Ureter (tissue), 1 donor: ENCODE results near the gene SLC12A9. TPM values are rescaled to one million over a fixed set of nuclear protein-coding genes. Genes with fewer than 3 reads are reported as not detected.
"Not testable (repeated sequence)": the region's sequence is repeated elsewhere in the genome, so short reads cannot be mapped to it uniquely, and the experiment has no call there.

Experiments used
- DNase-seq: peaks from one replicate; pipeline ENCODE4 v3.0.0-alpha.2; 2020; ENCODE audit warnings: low spot score
- total RNA-seq: library from RNA; stranded (reverse); gene quantifications from one replicate; pipeline ENCODE4 v1.2.4, GENCODE V29; 2023
- donor health status: DM: yes; HTN: yes; CAD: no.

The SLC12A9 gene, protein sequence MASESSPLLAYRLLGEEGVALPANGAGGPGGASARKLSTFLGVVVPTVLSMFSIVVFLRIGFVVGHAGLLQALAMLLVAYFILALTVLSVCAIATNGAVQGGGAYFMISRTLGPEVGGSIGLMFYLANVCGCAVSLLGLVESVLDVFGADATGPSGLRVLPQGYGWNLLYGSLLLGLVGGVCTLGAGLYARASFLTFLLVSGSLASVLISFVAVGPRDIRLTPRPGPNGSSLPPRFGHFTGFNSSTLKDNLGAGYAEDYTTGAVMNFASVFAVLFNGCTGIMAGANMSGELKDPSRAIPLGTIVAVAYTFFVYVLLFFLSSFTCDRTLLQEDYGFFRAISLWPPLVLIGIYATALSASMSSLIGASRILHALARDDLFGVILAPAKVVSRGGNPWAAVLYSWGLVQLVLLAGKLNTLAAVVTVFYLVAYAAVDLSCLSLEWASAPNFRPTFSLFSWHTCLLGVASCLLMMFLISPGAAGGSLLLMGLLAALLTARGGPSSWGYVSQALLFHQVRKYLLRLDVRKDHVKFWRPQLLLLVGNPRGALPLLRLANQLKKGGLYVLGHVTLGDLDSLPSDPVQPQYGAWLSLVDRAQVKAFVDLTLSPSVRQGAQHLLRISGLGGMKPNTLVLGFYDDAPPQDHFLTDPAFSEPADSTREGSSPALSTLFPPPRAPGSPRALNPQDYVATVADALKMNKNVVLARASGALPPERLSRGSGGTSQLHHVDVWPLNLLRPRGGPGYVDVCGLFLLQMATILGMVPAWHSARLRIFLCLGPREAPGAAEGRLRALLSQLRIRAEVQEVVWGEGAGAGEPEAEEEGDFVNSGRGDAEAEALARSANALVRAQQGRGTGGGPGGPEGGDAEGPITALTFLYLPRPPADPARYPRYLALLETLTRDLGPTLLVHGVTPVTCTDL
- total RNA-seq = 41.9 TPM

DNA sequence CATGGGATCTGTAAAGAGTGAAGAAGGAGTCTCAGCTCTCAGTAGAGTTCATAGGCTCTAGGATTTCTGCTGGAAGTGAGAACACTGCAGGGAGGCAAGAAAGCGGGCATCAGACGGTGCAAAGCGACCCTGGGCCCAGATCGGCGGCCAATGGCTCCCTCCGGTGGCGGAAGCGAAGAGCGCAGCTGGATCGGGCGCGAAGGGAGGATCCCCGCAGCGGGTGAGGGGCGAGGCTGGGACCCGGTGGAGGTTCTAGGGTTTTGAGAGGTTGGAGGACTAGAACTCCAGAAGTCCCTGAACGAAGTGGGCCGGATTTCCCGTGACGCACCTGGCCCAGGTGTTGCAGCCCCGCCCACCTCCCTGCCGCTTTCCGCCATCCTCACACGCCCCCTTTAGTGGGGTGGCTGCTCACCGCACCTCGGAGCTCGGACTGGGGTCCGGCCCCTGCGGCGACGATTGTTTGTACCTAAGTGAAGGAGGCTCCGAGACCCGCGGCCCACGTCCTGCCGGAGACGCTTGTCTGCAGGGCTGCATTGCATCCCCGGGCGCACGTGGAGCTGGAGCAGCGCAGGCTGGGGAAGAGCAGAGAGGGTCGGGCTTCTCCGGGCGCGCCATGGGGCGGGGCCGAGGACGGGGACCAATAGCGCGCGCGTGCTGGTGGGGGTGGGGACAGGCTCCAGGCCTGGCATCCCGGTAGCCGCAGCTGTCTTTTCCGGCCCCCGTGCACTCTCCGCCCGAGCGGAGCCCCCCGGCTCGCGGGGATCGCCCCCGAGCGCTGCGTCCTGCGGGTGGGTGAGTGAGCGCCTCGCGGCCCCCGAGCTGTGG is at the start of gene SLC12A9:
SLC12A9 (plus strand) TSS at position 666 of the 825 bp plus-strand sequence. CDS start 1,485 bp downstream, outside the sequence.
- DNase-seq = peak; percentile 93

- no peak for DNase-seq
These were observed 49.6 kb upstream of the SLC12A9 start for GRCh38 chr7:100802951-100803350.

- DNase-seq = peak; percentile 93
These were observed 48.9 kb upstream of the SLC12A9 start for GRCh38 chr7:100803398-100804161.

GRCh38 chr7:100804681-100805431 is 47.7 kb upstream of the SLC12A9 start:
- no peak for DNase-seq

DNA sequence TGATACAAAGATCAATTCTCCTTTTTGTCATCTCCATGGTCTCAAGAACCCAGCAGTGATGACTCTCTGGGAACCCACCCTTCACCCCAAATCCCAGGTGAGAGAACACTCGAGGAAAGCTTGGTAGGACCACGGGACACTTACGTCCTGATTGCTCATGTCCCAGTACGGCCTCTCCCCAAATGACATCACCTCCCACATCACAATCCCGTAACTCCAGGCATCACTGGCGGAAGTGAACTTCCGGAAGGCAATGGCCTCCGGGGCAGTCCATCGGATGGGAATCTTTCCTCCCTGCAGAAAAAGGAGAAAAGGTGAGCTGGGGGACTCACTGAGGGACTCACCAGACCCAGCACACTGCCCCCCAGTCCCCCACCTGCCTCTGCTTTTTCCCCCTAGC is 46.2 kb upstream of the SLC12A9 start:
- DNase-seq = no peak

DNA sequence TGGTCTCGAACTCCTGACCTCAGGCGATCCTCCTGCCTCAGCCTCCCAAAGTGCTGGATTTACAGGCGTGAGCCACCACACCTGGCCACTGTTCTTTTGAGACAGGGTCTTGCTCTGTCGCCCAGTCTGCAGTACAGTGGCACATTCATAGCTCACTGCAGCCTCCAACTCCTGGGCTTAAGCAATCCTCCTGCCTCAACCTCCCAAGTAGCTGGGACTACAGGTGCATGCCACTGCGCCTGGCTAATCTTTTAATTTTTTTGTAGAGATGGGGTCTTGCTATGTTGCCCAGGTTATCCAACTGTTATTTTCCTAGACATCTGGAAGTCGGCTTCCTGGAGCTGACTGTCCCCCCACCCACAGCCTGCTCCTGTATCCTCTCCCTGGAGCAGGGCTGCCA is 45.6 kb upstream of the SLC12A9 start:
- DNase-seq = not testable (repeated sequence)

GRCh38 chr7:100808354-100808875 is 44.1 kb upstream of the SLC12A9 start:
- DNase-seq = no peak

GRCh38 chr7:100811480-100811879 is 41.0 kb upstream of the SLC12A9 start:
- DNase-seq = no peak

DNA sequence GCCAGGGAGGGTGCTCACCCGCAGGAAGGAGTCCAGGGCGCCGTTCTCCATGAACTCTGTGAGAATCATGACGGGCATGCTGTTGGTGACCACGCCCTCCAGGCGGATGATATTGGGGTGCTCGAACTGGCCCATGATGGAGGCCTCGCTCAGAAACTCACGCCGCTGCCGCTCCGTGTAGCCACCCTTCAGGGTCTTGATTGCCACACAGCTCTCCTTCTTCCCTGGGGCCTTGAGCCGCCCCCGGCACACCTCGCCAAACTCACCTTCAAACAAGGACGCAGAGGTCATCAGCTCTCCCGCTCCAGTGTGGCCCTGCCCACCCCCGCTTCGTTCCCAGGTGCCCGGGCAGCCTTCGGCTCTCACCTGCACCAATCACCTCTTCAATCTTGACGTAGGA is 39.8 kb upstream of the SLC12A9 start:
- no peak for DNase-seq

DNA sequence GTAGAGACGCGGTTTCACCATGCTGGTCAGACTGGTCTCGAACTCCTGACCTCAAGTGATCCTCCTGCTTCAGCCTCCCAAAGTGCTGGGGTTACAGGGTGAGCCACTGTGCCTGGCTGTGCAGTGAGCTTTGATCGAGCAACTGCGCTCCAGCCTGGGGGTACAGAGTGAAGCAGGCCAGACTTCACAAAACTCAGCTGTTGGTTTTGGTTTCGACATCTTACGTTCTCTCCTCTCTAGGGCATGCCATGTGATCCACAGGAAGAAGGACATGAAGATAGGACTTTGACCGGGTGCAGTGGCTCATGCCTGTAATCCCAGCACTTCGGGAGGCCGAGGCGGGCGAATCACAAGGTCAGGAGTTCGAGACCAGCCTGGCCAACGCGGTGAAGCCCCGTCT is 36.0 kb upstream of the SLC12A9 start:
- not testable (repeated sequence) for DNase-seq

DNA sequence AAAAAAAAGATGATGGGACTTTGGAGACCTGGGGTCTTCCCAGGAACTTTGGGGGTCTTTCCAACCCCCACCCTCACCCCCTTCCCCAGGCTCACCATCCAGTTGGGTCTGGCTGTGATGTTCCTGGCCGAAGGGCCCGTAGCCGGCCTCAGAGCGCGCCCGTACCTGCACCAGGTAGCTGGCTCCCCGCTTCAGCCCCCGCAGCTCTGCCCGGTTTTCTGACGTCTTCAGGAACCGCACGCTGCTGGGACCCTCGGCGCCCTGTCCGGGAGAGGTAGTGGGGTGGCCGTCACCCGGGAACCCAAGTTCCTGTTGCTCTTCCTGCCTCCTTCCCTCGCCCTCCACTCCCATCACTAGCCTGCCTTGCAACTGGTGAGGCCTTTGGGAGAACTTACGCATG is 35.4 kb upstream of the SLC12A9 start:
- no peak for DNase-seq

DNA sequence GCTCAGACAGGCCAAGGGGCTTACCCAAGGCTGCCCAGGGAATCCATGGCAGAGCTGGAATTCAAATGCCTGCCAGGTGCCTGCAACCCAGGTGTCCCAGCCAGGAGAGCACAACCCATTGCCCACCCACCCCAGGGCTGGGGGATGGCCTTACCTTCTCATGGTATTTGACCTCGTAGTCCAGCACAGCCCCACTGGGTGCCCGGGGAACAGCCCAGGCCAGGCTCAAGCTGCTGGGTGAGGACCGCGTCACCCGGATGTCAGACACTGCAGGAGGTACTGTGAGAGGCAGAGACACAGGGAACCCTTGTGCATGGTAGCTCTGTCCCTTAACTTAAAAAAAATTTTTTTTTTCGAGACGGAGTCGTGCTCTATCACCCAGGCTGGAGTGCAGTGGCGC is 34.1 kb upstream of the SLC12A9 start:
- no peak for DNase-seq

GRCh38 chr7:100818825-100819224 is 33.7 kb upstream of the SLC12A9 start:
- DNase-seq = no peak

GRCh38 chr7:100819586-100819985 is 32.9 kb upstream of the SLC12A9 start:
- no peak for DNase-seq

DNA sequence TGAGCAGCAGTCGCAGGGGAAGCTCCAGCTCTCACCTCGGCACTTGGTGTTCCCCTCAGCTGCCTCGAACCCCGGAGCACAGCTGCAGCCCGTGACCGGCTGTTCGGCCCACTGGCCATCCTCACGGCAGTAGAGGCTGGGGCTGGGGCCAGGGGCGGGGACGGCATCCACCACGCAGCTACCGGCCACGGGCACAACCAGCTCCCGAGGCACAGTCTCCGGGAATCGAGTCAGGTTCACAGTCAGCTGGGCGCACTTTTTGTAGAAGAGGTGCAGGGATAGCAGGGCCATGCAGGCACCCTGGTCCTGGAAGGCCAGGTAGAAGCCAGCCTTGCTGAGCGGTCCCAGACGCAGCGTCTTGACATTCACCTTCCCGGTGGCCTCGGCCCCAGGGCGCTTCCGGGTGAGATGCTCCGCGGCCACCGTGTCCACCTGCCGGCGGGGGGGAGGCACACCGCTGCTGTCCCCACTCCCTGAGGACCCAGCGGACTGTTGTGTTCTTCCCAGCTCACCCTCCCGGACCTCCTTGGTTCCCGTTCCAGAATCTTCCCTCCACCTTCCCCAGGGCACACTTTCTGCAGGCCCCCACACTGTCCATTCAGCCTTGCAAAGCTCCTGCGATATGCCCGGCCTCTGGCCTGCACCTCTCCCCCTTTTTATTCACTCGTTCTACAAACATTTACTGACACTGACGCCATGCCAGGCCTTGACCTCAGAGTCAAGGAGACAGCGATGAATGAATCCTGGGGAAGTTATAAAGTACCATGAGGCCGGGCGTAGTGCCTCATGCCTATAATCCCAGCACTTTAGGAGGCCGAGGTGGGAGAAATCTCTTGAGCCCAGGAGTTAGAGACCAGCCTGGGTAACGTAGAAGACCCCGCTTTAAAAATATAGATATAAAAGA is 30.0 kb upstream of the SLC12A9 start:
- DNase-seq = no peak

GRCh38 chr7:100823140-100823525 is 29.4 kb upstream of the SLC12A9 start:
- no peak for DNase-seq

DNA sequence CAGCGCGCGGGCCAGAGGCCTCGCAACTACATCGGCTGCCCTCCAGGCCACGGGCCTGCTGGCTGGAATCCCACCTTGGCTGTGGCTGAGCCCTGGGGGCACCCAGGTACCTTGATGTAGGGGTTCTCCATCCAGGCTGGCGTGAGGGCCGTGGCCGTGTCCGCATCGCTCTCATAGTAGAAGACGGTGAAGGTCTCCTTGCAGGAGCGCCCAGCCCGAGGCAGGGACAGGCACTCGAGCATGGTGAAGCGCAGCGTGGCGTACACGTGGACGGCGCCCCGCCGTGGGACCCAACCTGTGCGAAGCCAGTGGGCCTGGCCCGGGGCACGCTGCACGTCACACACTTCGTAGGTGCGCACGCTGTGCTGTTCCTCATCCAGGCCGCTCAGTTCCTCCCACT is 29.0 kb upstream of the SLC12A9 start:
- no peak for DNase-seq

- no peak for DNase-seq
These were observed 27.9 kb upstream of the SLC12A9 start for GRCh38 chr7:100824499-100825214.
